Measurements from ENCODE around the gene ZNF33B.
"Not testable (repeated sequence)": the region's sequence is repeated elsewhere in the genome, so short reads cannot be mapped to it uniquely, and the experiment has no call there.

Gene ZNF33B

DNA sequence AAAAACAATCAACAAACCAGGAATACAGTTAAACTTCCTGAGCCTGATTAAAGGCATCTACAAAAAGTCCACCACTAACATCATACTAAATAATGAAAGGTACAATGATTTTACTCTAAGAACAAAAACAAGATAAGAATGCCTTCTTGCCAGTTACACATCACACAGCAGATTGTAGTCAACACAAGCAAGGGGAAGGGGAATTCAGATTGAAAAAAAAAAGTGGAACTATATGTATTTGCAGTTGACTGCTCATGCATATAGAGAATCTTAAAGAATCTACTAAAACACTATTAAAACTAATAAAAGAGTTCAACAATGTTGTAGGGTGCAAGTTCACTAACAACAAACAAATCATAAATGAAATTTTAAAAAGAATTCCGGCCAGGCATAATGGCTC, 28.5 kb downstream of the ZNF33B start:
- FAIRE-seq: no peak

DNA sequence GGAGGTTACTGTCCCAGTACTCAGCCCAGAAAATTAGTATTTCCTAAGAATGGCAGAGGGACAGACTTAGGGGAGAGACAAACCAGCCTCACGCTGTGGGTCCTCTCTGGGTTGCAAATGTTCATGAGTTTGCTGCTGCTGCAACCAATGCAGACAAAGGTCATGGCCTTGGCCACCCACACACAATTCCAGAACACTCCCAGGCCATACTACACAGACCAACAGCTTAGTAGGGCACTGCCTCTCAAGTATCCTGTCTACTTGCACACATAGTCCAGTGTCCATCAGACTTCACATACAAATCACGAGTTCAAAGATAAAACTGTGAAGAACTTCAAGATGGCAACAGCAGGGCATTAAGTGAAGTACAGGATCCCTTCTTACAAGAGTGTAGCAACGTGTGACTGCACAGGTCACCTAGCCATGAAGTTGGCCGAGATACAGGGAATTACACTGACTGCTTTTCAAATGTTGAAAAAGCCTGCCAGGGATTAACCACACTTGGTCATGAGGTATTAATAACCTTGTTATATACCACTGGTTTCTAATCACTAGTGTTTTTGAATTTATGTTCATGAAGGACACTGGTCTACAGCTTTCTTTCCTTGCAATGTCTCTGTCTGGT, 40.0 kb downstream of the ZNF33B start:
- no peak for FAIRE-seq

DNA sequence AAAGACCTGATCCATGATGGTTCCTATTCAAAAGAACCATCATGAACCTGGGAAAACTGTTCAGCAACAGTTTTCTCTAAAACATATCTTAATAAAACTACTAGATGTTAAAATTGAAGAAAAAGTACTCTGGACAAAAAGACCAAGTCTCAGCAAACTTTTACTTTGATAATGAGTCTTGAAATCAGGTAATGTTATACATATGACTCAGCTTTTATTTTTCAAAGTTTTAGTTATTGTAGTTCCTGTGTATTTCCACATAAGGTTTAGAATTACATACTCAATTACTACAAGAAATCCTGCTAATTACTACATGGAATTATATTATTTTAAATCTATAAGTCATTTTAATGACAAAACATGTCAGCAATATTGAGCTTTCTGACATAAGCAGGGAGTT, 42.2 kb downstream of the ZNF33B start:
- FAIRE-seq: no peak

DNA sequence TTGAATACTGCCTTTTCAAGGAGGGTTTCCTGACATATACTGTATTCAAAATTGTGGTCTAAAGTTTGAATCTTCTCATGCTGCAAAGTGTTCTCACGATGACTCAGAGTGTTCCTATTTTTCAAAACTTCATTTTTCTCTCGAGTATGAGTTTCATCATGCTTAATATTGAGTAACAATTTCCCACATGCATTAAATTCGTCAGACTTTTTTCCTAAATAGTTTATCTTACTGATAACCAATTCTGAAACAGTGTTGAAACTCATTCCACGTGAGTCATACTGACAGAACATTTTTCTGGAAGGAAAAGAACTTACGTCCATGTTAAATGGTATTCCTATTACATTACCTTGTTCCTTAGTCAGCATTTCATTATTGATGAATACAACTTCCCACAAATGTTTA, 44.1 kb downstream of the ZNF33B start:
- peak; percentile 79 for FAIRE-seq

DNA sequence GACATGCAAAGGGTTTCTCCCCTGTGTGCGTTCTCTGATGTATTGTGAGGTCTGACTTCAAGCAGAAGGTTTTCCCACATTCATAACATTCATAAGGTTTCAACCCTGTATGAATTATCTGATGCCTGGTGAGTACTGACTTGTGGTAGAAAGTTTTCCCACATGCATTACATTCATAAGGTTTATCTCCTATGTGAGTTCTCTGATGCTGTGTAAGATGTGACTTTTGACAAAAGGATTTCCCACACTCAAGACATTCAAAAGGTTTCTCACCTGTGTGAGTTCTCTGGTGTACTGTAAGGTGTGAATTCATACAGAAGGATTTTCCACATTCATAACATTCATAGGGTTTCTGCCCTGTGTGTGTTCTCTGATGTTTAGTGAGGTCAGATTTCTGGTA, 45.1 kb downstream of the ZNF33B start:
- no peak for FAIRE-seq

DNA sequence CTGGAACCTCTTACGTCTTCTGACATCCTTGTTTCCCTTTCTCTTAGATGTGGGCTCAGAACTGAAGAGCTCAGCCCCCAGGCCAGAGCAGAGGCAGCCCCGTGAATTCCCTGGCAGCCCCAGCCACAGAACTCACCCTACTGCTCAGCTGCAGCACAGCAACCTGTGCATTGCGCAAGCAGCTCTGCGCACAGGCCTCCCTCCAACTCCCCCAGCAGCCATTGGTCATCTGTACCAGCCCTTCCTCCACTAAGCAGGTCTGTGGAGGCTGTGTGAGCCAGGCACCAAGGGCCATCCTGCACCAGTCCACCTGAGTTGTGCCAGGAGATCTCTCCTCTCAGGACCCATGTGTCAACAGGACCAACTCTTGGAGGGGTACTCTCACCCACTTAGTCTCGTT, 54.5 kb downstream of the ZNF33B start:
- FAIRE-seq: no peak

DNA sequence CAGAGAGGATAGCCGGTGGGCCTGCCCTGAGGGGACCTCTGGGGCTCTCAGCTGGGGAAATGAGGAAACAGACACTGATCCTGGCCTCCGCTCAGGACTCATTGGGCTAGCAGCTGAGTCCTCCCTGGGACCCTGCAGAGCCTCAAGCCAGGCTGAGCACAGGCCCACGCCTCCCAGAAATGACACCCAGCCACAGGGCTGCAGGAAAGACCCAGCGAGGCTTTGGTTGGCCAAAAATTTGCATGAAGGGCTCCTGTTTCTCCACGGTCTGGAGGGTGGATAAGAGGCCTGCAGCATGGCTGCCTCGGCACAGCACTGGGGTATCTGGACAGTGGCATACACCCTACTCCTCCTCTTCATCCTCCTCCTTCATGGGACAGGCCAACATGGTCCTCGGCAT, 60.4 kb downstream of the ZNF33B start:
- no peak for FAIRE-seq

DNA sequence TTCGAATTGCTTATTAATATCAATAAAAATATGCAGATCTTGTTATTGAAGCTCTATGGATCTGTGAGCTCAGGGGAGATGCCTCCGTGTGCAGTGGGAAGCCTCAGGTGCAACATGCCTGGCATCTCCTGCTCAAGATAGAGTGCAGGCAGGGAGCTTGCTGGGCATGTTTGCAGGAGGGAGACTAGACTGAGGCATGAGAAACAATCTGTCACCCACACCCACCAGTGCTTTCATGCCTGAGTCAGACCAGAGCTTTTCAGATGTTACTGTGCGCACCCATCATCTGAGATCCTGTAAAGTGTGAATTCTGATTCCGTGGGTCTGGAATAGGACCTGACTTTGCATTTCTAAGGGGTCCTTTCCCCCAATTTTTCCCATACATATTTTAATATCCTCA, 62.0 kb downstream of the ZNF33B start:
- no peak for FAIRE-seq

DNA sequence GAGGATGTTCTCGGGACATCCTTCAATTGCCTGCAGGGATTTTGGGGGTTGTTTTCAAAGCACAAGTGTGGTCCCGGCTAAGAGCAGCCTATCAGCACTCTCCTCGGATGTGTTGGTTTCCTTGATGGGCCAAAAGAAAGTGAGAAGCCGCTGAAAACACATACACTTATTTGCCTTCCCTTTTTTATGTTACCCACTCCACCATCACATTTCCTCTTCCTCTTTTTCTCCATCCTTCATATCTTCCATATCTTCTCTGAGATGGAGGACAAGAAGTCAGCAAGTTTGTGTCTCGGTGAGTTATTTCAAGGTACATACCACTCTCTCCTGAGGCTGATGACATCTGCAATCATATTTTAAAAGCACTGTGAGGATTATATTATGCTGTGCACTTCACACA, 64.0 kb downstream of the ZNF33B start:
- FAIRE-seq: no peak

DNA sequence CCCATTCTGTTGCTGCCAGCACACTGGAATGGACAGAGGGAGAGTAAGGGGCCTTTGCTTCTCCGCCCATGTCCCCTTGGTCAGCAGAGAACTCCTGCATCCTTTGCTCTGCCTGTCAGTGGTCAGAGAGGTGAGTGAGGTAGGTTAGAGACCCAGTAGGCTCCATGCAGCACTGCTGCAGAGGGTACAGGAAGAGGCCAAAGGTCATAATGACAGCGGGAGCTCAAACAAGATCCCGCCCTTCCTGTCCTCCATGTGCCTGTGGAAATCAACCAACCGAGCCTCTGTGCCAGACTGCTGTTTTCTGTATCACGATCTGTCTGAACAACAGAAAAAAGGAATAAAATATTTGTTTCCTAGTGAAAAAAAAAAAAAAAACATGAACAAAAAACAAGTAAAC, 81.4 kb downstream of the ZNF33B start:
- no peak for FAIRE-seq

DNA sequence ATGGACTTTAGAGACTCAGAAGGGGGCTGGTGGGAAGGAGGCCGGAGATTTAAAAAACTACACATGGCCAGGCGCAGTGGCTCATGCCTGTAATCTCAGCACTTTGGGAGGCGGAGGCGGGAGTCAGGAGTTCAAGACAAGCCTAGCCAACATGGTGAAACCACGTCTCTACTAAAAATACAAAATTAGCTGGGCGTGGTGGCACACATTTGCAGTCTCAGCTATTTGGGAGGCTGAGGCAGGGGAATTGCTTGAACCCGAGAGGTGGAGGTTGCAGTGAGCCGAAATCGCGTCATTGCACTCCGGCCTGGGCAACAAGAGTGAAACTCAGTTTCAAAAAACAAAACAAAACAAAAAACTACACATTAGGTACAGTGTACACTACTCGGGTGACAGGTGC, 84.8 kb downstream of the ZNF33B start:
- not testable (repeated sequence) for FAIRE-seq

DNA sequence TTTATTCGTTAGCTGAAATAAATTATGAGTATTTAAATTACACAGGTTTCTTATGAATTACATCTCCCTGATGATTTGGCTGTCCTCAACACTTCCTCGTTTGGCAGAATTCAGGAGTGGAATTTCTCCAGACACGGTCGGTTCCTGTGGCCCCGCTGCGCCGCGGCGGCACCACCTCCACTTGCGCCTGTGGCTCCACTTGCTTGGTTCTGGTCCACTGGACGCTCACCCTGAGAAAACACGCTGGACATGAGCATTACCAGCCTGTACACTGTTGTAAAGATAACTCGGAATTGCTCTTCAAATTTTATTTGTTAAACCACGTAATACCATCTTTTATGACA, 85.3 kb downstream of the ZNF33B start:
- no peak for FAIRE-seq

DNA sequence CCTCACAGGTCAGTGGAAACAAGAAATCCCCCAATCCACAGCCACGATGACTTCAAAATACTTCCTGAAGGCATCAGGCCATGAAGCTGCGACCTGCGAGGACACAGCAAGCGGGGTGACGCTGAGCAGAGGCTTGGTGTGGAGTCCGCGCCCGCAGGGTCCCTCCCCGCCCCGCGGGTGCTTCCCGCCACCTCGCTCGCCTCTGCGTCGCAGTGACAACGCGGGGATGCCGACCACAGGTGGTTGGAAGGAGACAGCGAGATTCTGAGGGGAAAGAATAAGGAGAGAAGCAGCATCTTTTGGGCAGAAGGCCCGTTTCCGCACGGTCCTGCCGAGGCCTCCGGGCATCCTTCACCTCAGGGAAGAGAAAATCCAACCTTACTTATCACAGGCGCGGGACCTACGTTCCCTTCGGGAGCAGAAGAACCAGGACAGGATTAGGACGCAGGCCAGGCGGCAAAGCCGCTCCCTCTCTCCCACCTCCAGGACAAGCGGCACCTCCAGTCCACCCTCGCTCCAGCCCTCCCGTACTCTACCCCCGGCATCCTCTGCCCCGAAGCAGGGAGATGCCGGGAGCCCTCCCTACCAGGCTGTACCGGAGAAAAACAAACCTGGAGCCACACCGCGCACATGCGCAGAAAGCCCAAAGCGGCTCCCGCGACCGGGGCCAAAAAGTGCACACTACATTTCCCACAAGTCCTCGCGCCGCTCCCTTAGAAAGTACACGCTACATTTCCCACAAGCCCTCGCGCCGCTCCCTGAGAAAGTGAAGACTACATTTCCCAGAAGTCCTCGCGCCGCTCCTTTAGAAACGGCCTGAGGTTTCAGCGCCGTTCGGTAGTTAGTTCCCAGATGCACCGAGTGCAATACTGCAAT, 85.9 kb downstream of the ZNF33B start:
- peak; percentile 81 for FAIRE-seq

DNA sequence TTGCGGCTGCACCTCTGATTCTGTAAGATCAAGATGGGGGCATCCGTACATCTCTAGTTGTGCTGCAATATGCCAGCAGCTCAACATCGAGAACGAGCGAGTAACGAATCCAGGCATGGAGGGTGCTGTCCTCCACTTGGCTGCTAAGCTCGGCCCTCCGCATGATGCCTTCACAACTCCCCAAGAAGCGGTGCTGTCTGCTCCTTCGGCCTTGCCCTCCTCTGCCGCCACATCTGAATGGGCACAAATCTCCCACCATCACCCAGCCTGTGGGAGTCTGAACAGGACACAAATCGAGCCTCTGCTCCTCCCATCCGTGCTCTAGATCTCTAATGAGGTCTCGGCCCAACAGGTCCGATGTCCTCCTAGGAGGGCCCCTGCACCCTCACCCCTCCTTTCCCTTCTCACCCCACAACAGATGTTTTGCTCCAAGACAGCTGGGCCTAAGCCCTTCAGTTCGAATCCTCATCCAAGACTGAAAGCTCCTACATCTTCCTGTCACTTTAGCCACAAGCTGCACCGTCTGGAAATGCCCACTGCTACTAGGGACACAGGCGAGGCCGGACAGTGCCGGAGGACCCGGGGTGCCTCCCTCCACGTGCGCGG, 86.7 kb downstream of the ZNF33B start:
- FAIRE-seq: no peak

DNA sequence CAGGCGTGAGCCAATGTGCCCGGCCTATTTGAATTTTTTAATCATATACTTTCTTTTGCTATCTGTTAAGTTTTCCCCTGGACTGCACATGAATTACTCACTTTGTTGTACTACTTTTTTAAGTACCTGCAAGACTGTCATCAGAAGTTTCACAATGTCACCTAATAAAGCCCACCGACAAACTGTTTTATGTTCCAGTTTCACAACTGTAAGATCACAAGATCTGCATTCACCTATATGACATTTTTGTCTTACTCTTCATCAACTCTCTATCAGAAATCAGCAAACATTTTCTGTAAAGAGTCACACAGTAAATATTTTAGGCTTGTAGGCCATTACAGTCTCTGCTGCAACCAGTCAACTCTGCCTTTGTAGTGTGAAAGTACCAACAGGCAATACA, 88.5 kb downstream of the ZNF33B start:
- FAIRE-seq: no peak

DNA sequence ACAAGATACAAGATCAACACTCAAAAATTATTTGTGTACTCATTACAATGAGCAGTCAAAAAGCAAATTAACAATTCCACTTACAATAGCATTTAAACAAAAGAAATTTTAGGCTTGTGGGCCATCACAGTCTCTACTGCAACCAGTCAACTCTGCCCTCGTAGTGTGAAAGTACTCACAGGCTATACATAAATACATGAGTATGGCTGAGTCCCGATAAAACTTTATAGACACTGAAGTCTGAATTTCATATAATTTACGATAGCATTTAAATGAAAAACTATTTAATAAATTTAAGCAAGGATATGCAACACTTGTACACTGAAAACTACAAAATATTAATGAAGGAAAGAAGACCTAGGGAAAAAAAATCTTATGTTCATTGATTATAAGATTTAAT, 90.1 kb downstream of the ZNF33B start:
- FAIRE-seq: no peak

DNA sequence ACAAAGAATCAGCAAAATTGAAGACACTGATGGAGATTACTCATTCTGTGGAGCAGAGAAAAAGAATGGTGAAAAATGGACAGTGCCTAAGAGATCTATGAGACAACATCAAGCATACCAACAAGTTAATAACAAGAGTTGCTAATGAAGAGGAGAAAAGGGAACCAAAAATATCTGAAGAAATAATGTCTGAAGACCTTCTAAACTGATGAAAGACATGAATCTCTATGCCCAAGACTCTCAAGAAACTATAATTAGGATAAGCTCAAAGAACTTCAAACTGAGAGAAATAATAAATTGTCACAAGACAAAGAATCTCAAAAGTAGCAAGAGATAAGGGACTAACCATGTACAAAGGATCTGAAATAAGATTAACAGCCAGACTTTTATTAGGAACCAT, 93.4 kb downstream of the ZNF33B start:
- no peak for FAIRE-seq

DNA sequence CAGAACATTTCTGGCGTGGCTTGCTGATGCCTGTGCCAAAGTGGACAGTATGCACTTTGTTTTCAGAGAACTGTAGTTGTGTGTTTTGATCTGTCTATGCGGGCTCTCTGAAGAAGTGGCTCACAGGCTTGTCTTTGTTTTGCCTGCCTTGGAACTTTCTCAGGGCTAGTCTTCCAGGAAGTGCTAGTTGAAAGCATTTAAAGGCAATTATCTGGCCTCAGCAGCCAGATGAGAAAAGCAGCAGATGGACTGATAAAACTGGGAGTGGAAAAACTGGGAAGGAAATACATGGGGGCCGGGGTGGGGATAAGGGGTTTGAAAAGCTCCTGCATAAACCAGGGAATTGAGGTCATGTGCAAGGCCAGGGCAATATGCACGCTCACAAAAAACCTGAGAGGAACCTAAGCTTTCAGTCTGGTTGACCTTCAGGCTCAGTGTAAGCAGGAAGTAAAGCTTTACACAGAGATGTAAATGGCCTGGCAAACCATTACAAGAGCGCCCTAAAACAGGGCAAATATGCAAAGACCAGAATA, 94.5 kb downstream of the ZNF33B start:
- FAIRE-seq: no peak
